GM21367 (cell line): ENCODE data around the gene CCDC74B.
A peak's percentile ranks its signal among the peaks of the same experiment; 100 is the strongest.
"Not testable (repeated sequence)": the region's sequence is repeated elsewhere in the genome, so short reads cannot be mapped to it uniquely, and the experiment has no call there.

Experiments
- ATAC-seq: cut with Tn5 transposase; IDR thresholded peaks from one replicate; pipeline ENCODE4 v1.9.1; 2021; ENCODE audit not compliant: unreplicated experiment

CCDC74B gene

GRCh38 chr2:130166611-130167010, 21.7 kb upstream of the CCDC74B start:
- not testable (repeated sequence) for ATAC-seq

- no peak for ATAC-seq
Measured at GRCh38 chr2:130165293-130166016, 20.5 kb upstream of the CCDC74B start.

GRCh38 chr2:130162968-130163367, 18.1 kb upstream of the CCDC74B start:
- ATAC-seq = no peak

GRCh38 chr2:130162486-130162885, 17.6 kb upstream of the CCDC74B start:
- not testable (repeated sequence) for ATAC-seq

- not testable (repeated sequence) for ATAC-seq
Measured at GRCh38 chr2:130160838-130161705, 16.2 kb upstream of the CCDC74B start.

DNA sequence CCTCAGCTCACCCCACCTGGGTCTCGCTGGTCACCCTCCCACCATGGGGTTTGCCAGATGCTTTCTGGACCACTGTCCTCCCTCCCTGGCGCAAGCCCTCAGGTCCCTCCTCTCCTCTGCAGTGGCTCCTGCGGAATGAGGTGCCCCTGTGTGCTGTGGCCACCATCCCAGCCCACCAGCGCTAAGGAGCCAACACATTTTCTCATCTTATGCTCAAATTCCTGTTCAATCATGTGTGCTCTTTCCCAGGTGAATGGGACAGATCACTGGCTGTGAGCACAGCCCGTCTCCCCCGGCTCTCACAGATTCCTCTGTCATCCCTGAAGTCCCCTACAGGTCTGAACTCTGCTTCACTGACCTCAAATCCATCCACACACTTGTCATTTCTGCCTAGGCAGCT, 15.2 kb upstream of the CCDC74B start:
- ATAC-seq = no peak

DNA sequence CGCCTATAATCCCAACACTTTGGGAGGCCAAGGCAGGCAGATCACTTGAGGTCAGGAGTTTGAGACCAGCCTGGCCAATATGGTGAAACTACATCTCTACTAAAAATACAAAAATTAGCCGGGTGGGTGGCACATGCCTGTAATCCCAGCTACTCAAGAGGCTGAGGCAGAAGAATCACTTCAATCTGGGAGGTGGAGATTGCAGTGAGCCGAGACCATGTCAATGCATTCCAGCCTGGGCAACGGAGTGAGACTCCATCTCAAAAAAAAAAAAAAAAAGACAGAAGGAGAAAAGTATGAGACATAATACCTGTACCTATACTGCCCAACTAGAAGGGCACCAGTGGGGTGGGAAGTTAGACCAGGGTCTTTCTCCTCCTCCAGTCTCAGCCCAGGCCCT, 14.5 kb upstream of the CCDC74B start:
- not testable (repeated sequence) for ATAC-seq

DNA sequence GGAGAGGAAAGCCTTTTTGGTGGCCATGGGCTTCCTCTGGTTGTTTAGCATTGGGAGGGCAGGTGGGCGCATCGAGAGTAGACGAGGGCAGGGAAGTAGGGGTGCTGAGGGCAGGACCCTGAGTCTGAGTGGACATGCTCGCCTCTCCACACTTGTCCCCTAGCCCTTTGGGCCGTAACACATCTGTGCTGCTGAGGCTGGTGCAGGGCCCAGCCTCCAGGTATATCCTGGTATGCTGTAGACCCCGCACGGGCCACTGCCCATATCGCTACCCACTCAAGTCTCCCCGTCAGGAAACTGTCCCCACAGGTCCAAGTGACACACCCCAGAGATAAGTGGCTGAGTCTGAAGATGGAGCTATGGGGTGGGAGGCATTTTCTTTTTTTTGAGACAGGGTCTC, 13.7 kb upstream of the CCDC74B start:
- ATAC-seq = no peak

GRCh38 chr2:130157825-130158514, 13.1 kb upstream of the CCDC74B start:
- peak; percentile 86 for ATAC-seq

GRCh38 chr2:130157354-130157753, 12.4 kb upstream of the CCDC74B start:
- peak; percentile 35 for ATAC-seq

GRCh38 chr2:130156624-130157004, 11.7 kb upstream of the CCDC74B start:
- ATAC-seq = no peak

- ATAC-seq = not testable (repeated sequence)
Measured at GRCh38 chr2:130155956-130156623, 11.2 kb upstream of the CCDC74B start.

GRCh38 chr2:130154773-130155765, 10.2 kb upstream of the CCDC74B start:
- no peak for ATAC-seq

DNA sequence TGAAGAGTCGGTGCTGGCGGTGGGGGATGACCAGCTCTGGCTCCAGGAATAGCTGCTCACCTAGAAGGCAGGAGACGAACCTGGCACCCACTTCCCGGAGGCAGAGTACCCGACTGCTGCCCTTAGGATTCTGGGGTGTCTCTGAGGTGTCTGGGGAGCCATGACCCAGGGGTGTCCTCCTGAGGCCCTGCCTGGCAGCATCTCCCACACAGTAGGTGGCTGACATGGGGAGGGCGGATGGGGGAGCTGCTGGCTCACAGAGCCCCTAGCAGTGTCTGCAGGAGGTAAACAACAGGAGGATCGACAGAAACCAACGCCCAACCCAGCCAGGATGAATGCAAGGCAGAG, 9.5 kb upstream of the CCDC74B start:
- not testable (repeated sequence) for ATAC-seq

DNA sequence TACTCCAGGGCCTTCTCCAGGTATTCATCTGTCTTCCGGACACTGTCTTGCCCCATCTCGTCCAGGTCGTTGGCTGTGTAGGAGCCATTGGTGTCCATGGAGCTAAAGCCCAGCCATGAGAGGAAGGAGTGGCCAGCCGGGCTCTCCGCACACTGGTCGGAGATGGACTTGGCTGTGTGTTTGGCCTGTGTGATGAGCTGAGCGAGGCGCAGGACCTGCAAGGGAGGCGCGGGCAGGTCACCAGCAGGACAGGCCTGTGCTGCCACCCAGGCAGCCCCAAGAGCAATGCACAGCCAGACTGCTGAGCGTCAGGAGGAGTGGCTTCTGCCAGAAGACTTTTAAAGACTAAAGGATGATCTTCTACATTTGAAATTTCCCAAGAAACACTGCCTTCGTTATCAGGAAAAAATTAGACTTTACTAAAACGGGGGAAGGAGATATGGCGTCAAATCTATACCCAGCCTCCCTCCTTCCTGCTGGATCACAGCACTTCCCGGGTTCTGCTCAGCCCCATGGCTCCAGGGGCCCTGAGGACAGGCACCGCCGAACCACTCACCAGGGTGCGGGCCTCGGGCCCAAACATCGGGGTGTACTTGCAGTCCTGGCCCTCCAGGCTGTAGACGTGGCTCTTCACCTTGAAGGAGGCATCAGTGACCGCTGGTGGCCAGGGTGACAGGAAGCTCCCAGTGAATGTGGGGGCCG, 9.0 kb upstream of the CCDC74B start:
- not testable (repeated sequence) for ATAC-seq

DNA sequence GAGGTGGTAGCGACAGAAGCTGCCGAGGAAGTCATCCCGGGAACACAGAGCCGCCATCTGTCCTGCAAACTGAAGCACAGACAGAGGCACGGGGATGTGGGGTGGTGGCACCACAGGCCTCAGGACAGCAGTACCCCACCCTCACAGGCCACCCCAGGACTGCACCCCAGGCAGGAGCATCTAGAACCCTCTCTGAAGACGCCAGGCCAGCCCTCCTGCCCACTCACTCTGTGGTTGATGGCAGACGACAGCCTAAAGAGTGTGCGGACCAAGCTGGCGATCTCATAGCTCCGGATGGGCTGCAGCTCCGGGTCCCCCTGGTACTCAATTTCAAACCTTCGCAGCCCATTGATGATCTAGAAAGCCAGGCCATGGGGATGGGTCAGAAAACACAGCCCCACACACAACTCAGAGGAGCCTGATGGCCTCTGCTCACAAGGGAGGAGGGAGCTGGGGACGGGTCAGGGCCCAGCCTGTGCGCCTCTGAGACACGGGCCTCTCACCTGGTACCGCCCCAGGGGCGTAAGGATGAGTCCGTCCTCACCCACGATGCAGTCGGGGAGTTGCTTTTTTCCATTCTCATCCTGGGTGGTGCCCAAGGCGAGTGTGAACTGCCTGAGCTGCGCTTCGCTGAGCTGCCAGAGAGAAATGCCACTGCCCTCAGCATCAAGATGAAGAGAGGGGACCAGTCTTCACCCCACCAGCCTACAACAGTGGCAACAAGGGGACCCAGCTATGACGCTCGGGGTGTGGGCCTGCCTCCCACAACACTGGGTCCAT, 8.1 kb upstream of the CCDC74B start:
- no peak for ATAC-seq

- not testable (repeated sequence) for ATAC-seq
Measured at GRCh38 chr2:130152136-130152815, 7.4 kb upstream of the CCDC74B start.

- ATAC-seq = not testable (repeated sequence)
Measured at GRCh38 chr2:130151145-130151512, 6.2 kb upstream of the CCDC74B start.
